Measurements from ENCODE around the gene APOBEC4. TPM values are rescaled to one million over a fixed set of nuclear protein-coding genes. Genes with fewer than 3 reads are reported as not detected.

APOBEC4 gene
- total and polyA plus RNA-seq, 2 of the 13 experiments (the other 11 are each of a cell fraction or from before 2014, with no cell fraction given) = not detected

GRCh38 chr1:183699616-183700160 is 46.6 kb upstream of the APOBEC4 start (continued):
- TF ChIP-seq KMT2A (CRISPR knock-in tag; IDR thresholded peaks at IDR 0.05) (peak; percentile 41; the same call in 1 of the 2 replicates), ZNF101 (CRISPR knock-in tag; IDR thresholded peaks at IDR 0.05; ENCODE audit: borderline replicate concordance, low read depth) (no peak), RCOR2 (CRISPR knock-in tag; IDR thresholded peaks at IDR 0.05) (peak; percentile 97), HMG20B (CRISPR knock-in tag; conservative IDR thresholded peaks at IDR 0.05) (peak; percentile 96), RERE (CRISPR knock-in tag; IDR thresholded peaks at IDR 0.05; ENCODE audit: low read depth) (peak; percentile 90), RFXANK (CRISPR knock-in tag; IDR thresholded peaks at IDR 0.05) (no peak), ZNF180 (CRISPR knock-in tag; IDR thresholded peaks at IDR 0.05; ENCODE audit: borderline replicate concordance, low read depth) (no peak), NR2F2 (IDR thresholded peaks at IDR 0.05; ENCODE audit: borderline replicate concordance, low read depth) (peak; percentile 75), GZF1 (CRISPR knock-in tag; IDR thresholded peaks at IDR 0.05) (no peak), ZNF841 (CRISPR knock-in tag; IDR thresholded peaks at IDR 0.05; ENCODE audit: borderline replicate concordance) (no peak), MAFF (IDR thresholded peaks at IDR 0.05; ENCODE audit: low read depth, low read length) (peak; percentile 88), SAP130 (CRISPR knock-in tag; IDR thresholded peaks at IDR 0.05; ENCODE audit: low read depth) (peak; percentile 87), TOPORS (CRISPR knock-in tag; IDR thresholded peaks at IDR 0.05) (no peak; the same call in 1 of the 2 replicates), SKIL (CRISPR knock-in tag; IDR thresholded peaks at IDR 0.05; ENCODE audit: borderline replicate concordance) (peak; percentile 96), RFX5 (IDR thresholded peaks at IDR 0.05; ENCODE audit: low read depth, low read length) (no peak), CEBPZ (IDR thresholded peaks at IDR 0.05; ENCODE audit: low read length) (no peak), CEBPG (CRISPR knock-in tag; IDR thresholded peaks at IDR 0.05) (peak; percentile 98), RARG (CRISPR knock-in tag; IDR thresholded peaks at IDR 0.05; ENCODE audit: low read depth) (no peak), MXD4 (CRISPR knock-in tag; IDR thresholded peaks at IDR 0.05) (no peak)
